Parathyroid adenoma (tissue), 2 donors: ENCODE measurements around the gene MYO19.
A peak's percentile ranks its signal among the peaks of the same experiment; 100 is the strongest.

Experiments used
- H2AFZ ChIP-seq: fragments of 300-600 bp; sonication (generic); one replicate; pipeline ENCODE4 v1.7.0; 2017; ENCODE audit warnings: antibody characterized with exemption, mild to moderate bottlenecking
- H3K27ac ChIP-seq: fragments of 300-600 bp; sonication (generic); one replicate; pipeline ENCODE4 v1.7.0; 2017
- H3K27me3 ChIP-seq: fragments of 300-600 bp; sonication (generic); one replicate; pipeline ENCODE4 v1.7.0; 2017; ENCODE audit warnings: low read length; ENCODE audit not compliant: control insufficient read depth, insufficient read depth
- H3K36me3 ChIP-seq: fragments of 300-600 bp; sonication (generic); one replicate; pipeline ENCODE4 v1.7.0; 2017; ENCODE audit warnings: low read length; ENCODE audit not compliant: control insufficient read depth, insufficient read depth
- H3K4me1 ChIP-seq: fragments of 300-600 bp; sonication (generic); one replicate; pipeline ENCODE4 v1.7.0; 2017; ENCODE audit warnings: control low read depth
- H3K4me2 ChIP-seq: fragments of 300-600 bp; sonication (generic); one replicate; pipeline ENCODE4 v1.7.0; 2017; ENCODE audit warnings: low read length
- H3K4me3 ChIP-seq: fragments of 300-600 bp; sonication (generic); one replicate; pipeline ENCODE4 v1.7.0; 2017; ENCODE audit warnings: low read depth, low read length
- H3K79me2 ChIP-seq: fragments of 300-600 bp; sonication (generic); one replicate; pipeline ENCODE4 v1.7.0; 2017; ENCODE audit warnings: control low read depth
- H3K9ac ChIP-seq: fragments of 300-600 bp; sonication (generic); one replicate; pipeline ENCODE4 v1.7.0; 2017; ENCODE audit warnings: mild to moderate bottlenecking
- H3K9me3 ChIP-seq: fragments of 300-600 bp; sonication (generic); one replicate; pipeline ENCODE4 v1.7.0; 2017; ENCODE audit warnings: low read length; ENCODE audit not compliant: control insufficient read depth
- CTCF ChIP-seq: fragments of 300-600 bp; sonication (generic); IDR thresholded peaks from one replicate; pipeline ENCODE4 v1.7.0; 2017; ENCODE audit warnings: antibody characterized with exemption, mild to moderate bottlenecking
- donor health status: primary hyperparathyroidism.

The MYO19 gene

GRCh38 chr17:36494674-36495073 is 40.0 kb downstream of the MYO19 start:
- Histone ChIP-seq H3K27ac (no peak overlapping the region), H3K36me3 (no peaks in the 10 kb centered on the region), H2AFZ (no peak overlapping the region), H3K4me3 (no peak overlapping the region), H3K79me2 (peaks cover 2% of the 10 kb centered on the region), H3K4me1 (peaks cover 10% of the 10 kb centered on the region), H3K9me3 (no peaks in the 10 kb centered on the region), H3K27me3 (no peaks in the 10 kb centered on the region), H3K9ac (no peak overlapping the region), H3K4me2 (no peak overlapping the region)
- no peak for TF ChIP-seq CTCF

GRCh38 chr17:36493956-36494355 is 40.7 kb downstream of the MYO19 start:
- Histone ChIP-seq H3K4me3 (no peak overlapping the region), H3K9me3 (no peaks in the 10 kb centered on the region), H2AFZ (no peak overlapping the region), H3K27ac (no peak overlapping the region), H3K79me2 (peaks cover 2% of the 10 kb centered on the region), H3K27me3 (no peaks in the 10 kb centered on the region), H3K4me1 (peaks cover 10% of the 10 kb centered on the region), H3K4me2 (no peak overlapping the region), H3K36me3 (no peaks in the 10 kb centered on the region), H3K9ac (no peak overlapping the region)
- no peak for TF ChIP-seq CTCF

GRCh38 chr17:36486204-36487194 is 48.2 kb downstream of the MYO19 start, which contains the start of gene ZNHIT3:
Gene ZNHIT3, plus strand, starts transcription at chr17:36486681. Its CDS starts 19 bp downstream, at chr17:36486700.
- Histone ChIP-seq H3K4me1 (peaks cover 5% of the 10 kb centered on the region), H3K9me3 (no peaks in the 10 kb centered on the region), H3K79me2 (peaks cover 10% of the 10 kb centered on the region), H3K9ac (peak within 1 kb of the TSS; percentile 64), H3K4me2 (peak within 1 kb of the TSS; percentile 79), H2AFZ (peak within 1 kb of the TSS; percentile 90), H3K27ac (peak within 1 kb of the TSS; percentile 58), H3K27me3 (no peaks in the 10 kb centered on the region), H3K36me3 (no peaks in the 10 kb centered on the region), H3K4me3 (peak within 1 kb of the TSS; percentile 73)
- no peak for TF ChIP-seq CTCF

GRCh38 chr17:36485805-36486203 is 48.9 kb downstream of the MYO19 start:
- no peaks in the 10 kb centered on the region for H3K9me3 ChIP-seq
- peaks cover 5% of the 10 kb centered on the region for H3K4me1 ChIP-seq
- no peaks in the 10 kb centered on the region for H3K36me3 ChIP-seq
- H2AFZ ChIP-seq = peak overlapping the region; percentile 90
- H3K4me2 ChIP-seq = peak overlapping the region; percentile 79
- no peak for TF ChIP-seq CTCF
- peaks cover 10% of the 10 kb centered on the region for H3K79me2 ChIP-seq
- no peak overlapping the region for H3K9ac ChIP-seq
- H3K4me3 ChIP-seq = peak overlapping the region; percentile 73
- H3K27me3 ChIP-seq = no peaks in the 10 kb centered on the region
- H3K27ac ChIP-seq = no peak overlapping the region
